Smooth muscle cell (in vitro differentiated cells): ENCODE measurements around the gene KRT1. TPM values are rescaled to one million over a fixed set of nuclear protein-coding genes. Genes with fewer than 3 reads are reported as not detected.

Experiments
- DNase-seq: peaks from one replicate; lab custom pipeline; 2025; ENCODE audit not compliant: unreplicated experiment; lab: John Stamatoyannopoulos, UW
- H2AFZ ChIP-seq: fragments of 200-600 bp; sonication (generic); 2 replicates; pipeline ENCODE4 v1.6.0; 2016; ENCODE audit warnings: antibody characterized with exemption, low read depth, mild to moderate bottlenecking
- H3F3A ChIP-seq: fragments of 200-600 bp; sonication (generic); 2 replicates; pipeline ENCODE4 v1.6.0; 2017; ENCODE audit warnings: antibody characterized with exemption, low read depth
- H3K27ac ChIP-seq: fragments of 200-600 bp; sonication (generic); 2 replicates; pipeline ENCODE4 v1.5.1; 2016; ENCODE audit warnings: low read depth, mild to moderate bottlenecking
- H3K27me3 ChIP-seq: fragments of 200-600 bp; sonication (generic); 2 replicates; pipeline ENCODE4 v1.6.1; 2016; ENCODE audit warnings: low read depth, mild to moderate bottlenecking
- H3K36me3 ChIP-seq: fragments of 200-600 bp; sonication (generic); 2 replicates; pipeline ENCODE4 v1.5.1; 2016; ENCODE audit warnings: low read depth
- H3K4me1 ChIP-seq: fragments of 200-600 bp; sonication (generic); 2 replicates; pipeline ENCODE4 v1.5.1; 2016; ENCODE audit warnings: low read depth
- H3K4me2 ChIP-seq: fragments of 200-600 bp; sonication (generic); 2 replicates; pipeline ENCODE4 v1.6.0; 2016; ENCODE audit warnings: mild to moderate bottlenecking
- H3K4me3 ChIP-seq: fragments of 200-600 bp; sonication (generic); 2 replicates; pipeline ENCODE4 v1.5.1; 2016; ENCODE audit warnings: mild to moderate bottlenecking
- H3K79me2 ChIP-seq: fragments of 200-600 bp; sonication (generic); 2 replicates; pipeline ENCODE4 v1.6.0; 2016; ENCODE audit warnings: low read depth, mild to moderate bottlenecking
- H3K9ac ChIP-seq: fragments of 200-600 bp; sonication (generic); 2 replicates; pipeline ENCODE4 v1.6.0; 2016; ENCODE audit warnings: low read depth
- H3K9me3 ChIP-seq: fragments of 200-600 bp; sonication (generic); replicated peaks from 2 replicates; pipeline ENCODE4 v1.5.1; 2016; ENCODE audit warnings: low read depth
- H4K20me1 ChIP-seq: fragments of 200-600 bp; sonication (generic); 2 replicates; pipeline ENCODE4 v1.6.0; 2016; ENCODE audit warnings: low read depth
- CTCF ChIP-seq: fragments of 200-600 bp; sonication (generic); IDR thresholded peaks from 2 replicates; pipeline ENCODE4 v1.5.1; 2017; ENCODE audit warnings: borderline replicate concordance, mild to moderate bottlenecking, antibody characterized with exemption; ENCODE audit not compliant: insufficient read depth, poor library complexity, severe bottlenecking
- WGBS: methylation state at CpG from one replicate; pipeline ENCODE4 v1.1.7; 2016; ENCODE audit warnings: low lambda C conversion rate; 5-methylcytosine and 5-hydroxymethylcytosine counted together
- polyA plus RNA-seq: library from polyadenylated mRNA; unstranded; fragments of >200 nt; fragmentation: Nextera tagmentation; extraction: Ambion mirVana; gene quantifications from 2 replicates; pipeline ENCODE4 v1.2.1, GENCODE V29; 2016
- total RNA-seq: library from RNA; depleted of rRNA; stranded (reverse); fragments of >200 nt; gene quantifications from 2 replicates; pipeline ENCODE4 v1.2.3, GENCODE V29; 2014

The KRT1 gene
- total and polyA plus RNA-seq, 2 experiments from 2014 or later = 5.6 to 13.5 TPM

- H3K9ac ChIP-seq = no peak overlapping the region
- no peak overlapping the region for H3K4me3 ChIP-seq
- H3F3A ChIP-seq = no peaks in the 10 kb centered on the region
- H3K27me3 ChIP-seq = peaks cover 35% of the 10 kb centered on the region
- no peak overlapping the region for H3K27ac ChIP-seq
- H3K4me1 ChIP-seq = no peaks in the 10 kb centered on the region
- DNase-seq = no peak
- WGBS = 71% methylated on average over 4 of the region's 4 CpGs
- H2AFZ ChIP-seq = no peak overlapping the region
- no peak overlapping the region for H3K4me2 ChIP-seq
- no peaks in the 10 kb centered on the region for H3K9me3 ChIP-seq
- no peak for TF ChIP-seq CTCF
- no peaks in the 10 kb centered on the region for H3K79me2 ChIP-seq
- H3K36me3 ChIP-seq = no peaks in the 10 kb centered on the region
- no peaks in the 10 kb centered on the region for H4K20me1 ChIP-seq
Observed at GRCh38 chr12:52630599-52631200, 49.5 kb downstream of the KRT1 start.

GRCh38 chr12:52630008-52630500 lies 50.2 kb downstream of the KRT1 start:
- TF ChIP-seq CTCF = no peak
- no peaks in the 10 kb centered on the region for H3K36me3 ChIP-seq
- H2AFZ ChIP-seq = no peak overlapping the region
- no peaks in the 10 kb centered on the region for H3K79me2 ChIP-seq
- no peak overlapping the region for H3K9ac ChIP-seq
- DNase-seq = no peak
- H3K4me2 ChIP-seq = no peak overlapping the region
- no peak overlapping the region for H3K27ac ChIP-seq
- H4K20me1 ChIP-seq = no peaks in the 10 kb centered on the region
- H3K4me3 ChIP-seq = no peak overlapping the region
- H3K9me3 ChIP-seq = no peaks in the 10 kb centered on the region
- H3K4me1 ChIP-seq = no peaks in the 10 kb centered on the region
- H3F3A ChIP-seq = no peaks in the 10 kb centered on the region
- peaks cover 41% of the 10 kb centered on the region for H3K27me3 ChIP-seq
- 86% methylated on average over 7 of the region's 7 CpGs for WGBS

GRCh38 chr12:52629281-52630007 lies 50.8 kb downstream of the KRT1 start:
- H2AFZ ChIP-seq = no peak overlapping the region
- no peak for TF ChIP-seq CTCF
- peaks cover 42% of the 10 kb centered on the region for H3K27me3 ChIP-seq
- H3K36me3 ChIP-seq = no peaks in the 10 kb centered on the region
- H4K20me1 ChIP-seq = no peaks in the 10 kb centered on the region
- no peak overlapping the region for H3K9ac ChIP-seq
- no peak overlapping the region for H3K27ac ChIP-seq
- H3K4me2 ChIP-seq = no peak overlapping the region
- H3F3A ChIP-seq = no peaks in the 10 kb centered on the region
- DNase-seq = no peak
- H3K4me3 ChIP-seq = no peak overlapping the region
- 90% methylated on average over 12 of the region's 12 CpGs for WGBS
- H3K9me3 ChIP-seq = no peaks in the 10 kb centered on the region
- H3K79me2 ChIP-seq = no peaks in the 10 kb centered on the region
- H3K4me1 ChIP-seq = no peaks in the 10 kb centered on the region
